Stomach (tissue), 4 donors: Measurements from ENCODE around the gene ADAMTS15.

Source experiments
- POLR2A ChIP-seq, 4 donors: fragments of 450-650 bp; IDR thresholded peaks; one replicate each; pipeline ENCODE4 v1.6.1; 2016; ENCODE audit warnings: antibody characterized with exemption in 4 of 4, control low read depth in 2 of 4, mild to moderate bottlenecking in 1 of 4, moderate library complexity in 1 of 4
- TF ChIP-seq, protein P1 (sequence below), 7 experiments: fragments of 450-650 bp in 4 of 7; fragments of 200-600 bp in 3 of 7; sonication (generic) in 3 of 7; IDR thresholded peaks; one replicate each; pipeline ENCODE4 v1.5.1; 2016 to 2019; ENCODE audit warnings: antibody characterized with exemption in 7 of 7, control low read depth in 2 of 7, mild to moderate bottlenecking in 1 of 7

DNA sequence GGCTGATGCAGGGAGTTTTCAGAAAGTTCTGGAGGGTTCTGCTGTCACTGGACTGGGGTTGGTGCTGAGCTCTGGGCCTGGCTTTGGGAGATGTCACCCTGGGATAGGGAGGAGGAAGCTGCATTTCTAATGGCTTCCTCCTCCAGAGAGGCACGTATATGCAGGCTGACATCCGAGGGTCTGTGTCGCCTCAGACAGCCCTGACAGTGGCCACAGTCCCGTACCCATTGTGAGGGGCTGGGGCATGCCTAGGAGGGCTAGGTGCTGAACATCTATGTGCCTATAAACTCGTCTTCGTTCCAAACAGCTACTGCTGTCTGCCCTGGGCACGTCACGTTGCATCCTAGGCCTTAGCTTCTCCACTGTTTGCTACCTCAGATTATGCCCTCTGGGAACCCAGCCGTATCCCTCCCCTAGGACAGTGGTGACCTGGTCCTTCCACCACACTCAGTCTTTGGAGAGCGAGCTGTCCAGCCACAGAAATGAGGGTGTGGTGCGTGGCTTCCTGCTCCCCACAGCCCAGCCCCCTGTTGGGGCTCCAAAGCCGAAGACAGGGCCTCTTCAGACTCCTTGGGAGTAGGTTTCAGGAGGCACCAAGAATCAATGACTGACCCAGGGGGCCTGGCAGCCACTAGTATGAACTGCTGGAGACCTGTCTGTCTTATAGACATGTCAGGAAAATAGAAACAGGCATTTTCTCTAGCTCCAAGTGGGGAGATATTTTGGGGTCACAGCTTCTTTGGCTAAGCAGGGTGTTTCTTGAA, 26.4 kb downstream of the ADAMTS15 start:
- TF ChIP-seq, protein P1, sequence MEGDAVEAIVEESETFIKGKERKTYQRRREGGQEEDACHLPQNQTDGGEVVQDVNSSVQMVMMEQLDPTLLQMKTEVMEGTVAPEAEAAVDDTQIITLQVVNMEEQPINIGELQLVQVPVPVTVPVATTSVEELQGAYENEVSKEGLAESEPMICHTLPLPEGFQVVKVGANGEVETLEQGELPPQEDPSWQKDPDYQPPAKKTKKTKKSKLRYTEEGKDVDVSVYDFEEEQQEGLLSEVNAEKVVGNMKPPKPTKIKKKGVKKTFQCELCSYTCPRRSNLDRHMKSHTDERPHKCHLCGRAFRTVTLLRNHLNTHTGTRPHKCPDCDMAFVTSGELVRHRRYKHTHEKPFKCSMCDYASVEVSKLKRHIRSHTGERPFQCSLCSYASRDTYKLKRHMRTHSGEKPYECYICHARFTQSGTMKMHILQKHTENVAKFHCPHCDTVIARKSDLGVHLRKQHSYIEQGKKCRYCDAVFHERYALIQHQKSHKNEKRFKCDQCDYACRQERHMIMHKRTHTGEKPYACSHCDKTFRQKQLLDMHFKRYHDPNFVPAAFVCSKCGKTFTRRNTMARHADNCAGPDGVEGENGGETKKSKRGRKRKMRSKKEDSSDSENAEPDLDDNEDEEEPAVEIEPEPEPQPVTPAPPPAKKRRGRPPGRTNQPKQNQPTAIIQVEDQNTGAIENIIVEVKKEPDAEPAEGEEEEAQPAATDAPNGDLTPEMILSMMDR (IDR thresholded peaks at IDR 0.05), result no peak
- TF ChIP-seq POLR2A (IDR thresholded peaks at IDR 0.05), result no peak
